DND-41 (cell line): ENCODE measurements around the gene SZRD1.

ENCODE experiments used
- ATAC-seq: fragments of 200-7000 bp; cut with Tn5 transposase; 3 replicates; pipeline ENCODE4 v1.9.1; 2021; ENCODE audit warnings: low read depth; ENCODE audit not compliant: insufficient read depth
- DNase-seq: peaks from one replicate; pipeline ENCODE4 v3.0.0-alpha.2; 2020
- H2AFZ ChIP-seq: 2 replicates; pipeline ENCODE4 v1.6.0; 2012; ENCODE audit warnings: low read depth, low read length
- H3K27ac ChIP-seq: 2 replicates; pipeline ENCODE4 v1.5.1; 2012; ENCODE audit warnings: low read length, inconsistent platforms
- H3K27me3 ChIP-seq: fragments of 200-600 bp; sonication (generic); 2 replicates; pipeline ENCODE4 v1.6.0; 2012; ENCODE audit warnings: low read length, mild to moderate bottlenecking, inconsistent platforms; ENCODE audit not compliant: insufficient read depth, poor library complexity
- H3K36me3 ChIP-seq: 2 replicates; pipeline ENCODE4 v1.5.1; 2012; ENCODE audit warnings: low read length, inconsistent platforms; ENCODE audit not compliant: insufficient read depth
- H3K4me1 ChIP-seq: 2 replicates; pipeline ENCODE4 v1.5.1; 2012; ENCODE audit warnings: mild to moderate bottlenecking, low read length; ENCODE audit not compliant: insufficient read depth
- H3K4me2 ChIP-seq: 2 replicates; pipeline ENCODE4 v1.6.0; 2012; ENCODE audit warnings: mild to moderate bottlenecking, moderate library complexity, low read length, inconsistent platforms; ENCODE audit not compliant: insufficient read depth
- H3K4me3 ChIP-seq, 2 experiments: fragments of 200-600 bp in 1 of 2; shearing (Covaris generic) in 1 of 2; 2 replicates each; pipeline ENCODE4 v1.5.1; 2012 to 2016; ENCODE audit warnings: inconsistent platforms in 2 of 2, low read length in 2 of 2, mild to moderate bottlenecking in 2 of 2, low read depth in 1 of 2, moderate library complexity in 1 of 2
- H3K79me2 ChIP-seq: 2 replicates; pipeline ENCODE4 v1.6.0; 2012; ENCODE audit warnings: low read length, inconsistent platforms; ENCODE audit not compliant: insufficient read depth
- H3K9ac ChIP-seq: 2 replicates; pipeline ENCODE4 v1.6.0; 2012; ENCODE audit warnings: low read depth, mild to moderate bottlenecking, inconsistent platforms, low read length, moderate library complexity
- H3K9me3 ChIP-seq: 2 replicates; pipeline ENCODE4 v1.5.1; 2012; ENCODE audit warnings: low read length, moderate library complexity, mild to moderate bottlenecking, inconsistent platforms; ENCODE audit not compliant: insufficient read depth, severe bottlenecking
- H4K20me1 ChIP-seq: 2 replicates; pipeline ENCODE4 v1.6.0; 2012; ENCODE audit warnings: low read length; ENCODE audit not compliant: insufficient read depth
- CTCF ChIP-seq: IDR thresholded peaks from 2 replicates; pipeline ENCODE4 v1.5.1; 2012; ENCODE audit warnings: borderline replicate concordance, low read length, moderate library complexity, mild to moderate bottlenecking; ENCODE audit not compliant: poor library complexity, severe bottlenecking; ENCODE audit errors: extremely low read depth
- EZH2 ChIP-seq: IDR thresholded peaks from 3 replicates; pipeline ENCODE4 v1.6.1; 2012; ENCODE audit warnings: borderline replicate concordance, low read depth, mild to moderate bottlenecking, moderate library complexity, low read length, inconsistent platforms; ENCODE audit not compliant: severe bottlenecking

SZRD1 gene

DNA sequence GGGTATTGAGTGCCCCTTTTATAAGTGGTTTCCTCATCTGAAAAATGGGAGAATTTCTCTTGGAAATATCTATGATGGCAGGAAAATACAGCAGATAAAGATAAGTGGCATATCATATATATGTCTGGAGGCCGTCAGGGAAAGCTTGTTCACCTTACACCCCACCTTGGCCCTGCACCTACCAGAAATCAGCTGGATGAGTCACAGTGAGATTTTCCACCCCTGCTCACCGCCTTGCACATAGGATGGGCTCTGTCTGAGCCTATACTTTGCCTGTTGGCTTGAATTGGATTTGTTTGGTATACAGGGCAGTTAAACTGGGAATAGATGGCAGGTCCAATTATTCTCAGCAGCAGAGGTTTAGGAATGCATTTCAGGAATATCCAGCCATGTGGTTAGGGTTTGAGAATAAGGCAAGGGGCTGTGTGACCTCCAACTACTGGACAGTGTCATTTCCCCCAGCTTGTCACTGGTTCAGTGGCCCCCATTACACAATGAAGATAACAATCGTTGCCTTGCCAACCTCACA is 70.0 kb downstream of the SZRD1 start, which contains the start of gene SPATA21:
TSS of gene SPATA21 (minus strand) at position 479 of the 529 bp plus-strand sequence. CDS start 6,053 bp downstream, outside the sequence.
- no peak within 1 kb of the TSS for H3K27ac ChIP-seq
- H3K4me3 ChIP-seq, result no peak within 1 kb of the TSS
- peaks cover 4% of the 10 kb centered on the region for H3K27me3 ChIP-seq
- H3K4me2 ChIP-seq, result no peak within 1 kb of the TSS
- no peak for DNase-seq
- H3K79me2 ChIP-seq, result peaks cover 15% of the 10 kb centered on the region
- no peaks in the 10 kb centered on the region for H4K20me1 ChIP-seq
- ATAC-seq, result no peak
- peaks cover 14% of the 10 kb centered on the region for H3K4me1 ChIP-seq
- H3K9me3 ChIP-seq, result no peaks in the 10 kb centered on the region
- H2AFZ ChIP-seq, result no peak within 1 kb of the TSS
- H3K36me3 ChIP-seq, result peaks cover 3% of the 10 kb centered on the region; the same call in 1 of the 2 replicates
- no peak within 1 kb of the TSS for H3K9ac ChIP-seq
- TF ChIP-seq EZH2, result no peak
- no peak for TF ChIP-seq CTCF

DNA sequence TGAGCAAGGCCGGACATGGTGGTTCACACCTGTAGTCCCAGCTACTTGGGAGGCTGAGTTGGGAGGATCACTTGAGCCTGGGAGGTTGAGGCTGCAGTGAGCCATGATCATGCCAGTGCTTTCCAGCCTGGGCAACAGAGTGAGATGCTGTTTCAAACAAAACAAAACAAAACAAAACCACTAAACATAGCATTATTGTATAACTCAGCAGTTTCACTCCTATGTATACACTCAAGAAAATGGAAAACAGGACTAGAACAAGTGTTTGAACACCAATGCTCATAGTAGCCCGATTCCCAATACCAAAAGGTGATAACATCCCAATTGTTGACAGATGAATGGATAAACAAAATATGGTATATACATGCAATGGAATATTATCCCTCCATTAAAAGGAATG is 71.5 kb downstream of the SZRD1 start:
- no peaks in the 10 kb centered on the region for H3K9me3 ChIP-seq
- H2AFZ ChIP-seq, result no peak overlapping the region
- peaks cover 4% of the 10 kb centered on the region for H4K20me1 ChIP-seq
- ATAC-seq (no peak), DNase-seq (no peak)
- H3K27ac ChIP-seq, result no peak overlapping the region
- no peaks in the 10 kb centered on the region for H3K27me3 ChIP-seq
- no peak overlapping the region for H3K4me2 ChIP-seq
- H3K4me1 ChIP-seq, result peaks cover 24% of the 10 kb centered on the region
- TF ChIP-seq CTCF (no peak), EZH2 (no peak)
- H3K36me3 ChIP-seq, result peaks cover 17% of the 10 kb centered on the region
- H3K9ac ChIP-seq, result no peak overlapping the region
- H3K4me3 ChIP-seq, result no peak overlapping the region
- peaks cover 30% of the 10 kb centered on the region for H3K79me2 ChIP-seq

DNA sequence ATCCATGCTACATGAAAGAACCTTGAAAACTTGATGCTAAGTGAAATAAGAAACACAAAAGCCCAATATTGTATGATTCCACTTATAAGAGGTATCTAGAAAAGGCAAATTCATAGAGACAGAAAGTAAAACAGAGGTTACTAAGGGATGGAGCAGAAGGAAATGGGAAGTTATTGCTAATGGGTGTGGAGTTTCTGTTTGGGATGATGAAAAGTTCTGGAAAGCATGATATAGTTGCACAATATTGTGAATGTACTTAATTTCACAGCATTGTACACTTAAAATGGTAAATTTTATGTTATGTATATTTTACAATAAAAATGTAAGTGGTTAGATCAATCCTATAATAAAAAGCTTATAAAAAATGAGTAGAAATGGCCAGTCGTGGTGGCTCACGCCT is 71.9 kb downstream of the SZRD1 start:
- Histone ChIP-seq H3K79me2 (peaks cover 34% of the 10 kb centered on the region), H3K9me3 (no peaks in the 10 kb centered on the region), H4K20me1 (peaks cover 4% of the 10 kb centered on the region), H3K36me3 (peaks cover 21% of the 10 kb centered on the region), H3K9ac (no peak overlapping the region), H2AFZ (no peak overlapping the region), H3K27ac (no peak overlapping the region), H3K27me3 (no peaks in the 10 kb centered on the region), H3K4me2 (no peak overlapping the region), H3K4me1 (peaks cover 24% of the 10 kb centered on the region), H3K4me3 (no peak overlapping the region)
- ATAC-seq (no peak), DNase-seq (no peak)
- no peak for TF ChIP-seq CTCF
- no peak for TF ChIP-seq EZH2

DNA sequence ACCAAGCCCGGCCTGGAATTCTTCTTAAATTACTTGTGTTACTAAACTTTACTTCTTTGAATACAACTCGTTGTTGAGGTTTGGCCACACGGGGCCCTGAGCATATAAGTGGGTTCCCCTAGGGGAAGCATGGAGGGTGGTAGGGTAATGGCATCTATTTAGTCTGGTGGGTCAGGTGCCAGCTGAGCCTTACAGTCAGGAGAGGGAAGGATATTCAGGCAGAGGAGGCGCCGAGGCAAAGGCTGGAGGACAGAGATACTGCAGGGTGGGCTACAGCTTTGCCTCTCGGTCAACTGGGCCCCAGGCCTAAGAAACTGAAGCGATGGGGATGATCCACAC is 73.1 kb downstream of the SZRD1 start:
- peak overlapping the region; percentile 88 for H3K9ac ChIP-seq
- H2AFZ ChIP-seq, result peak overlapping the region; percentile 88
- H4K20me1 ChIP-seq, result peaks cover 7% of the 10 kb centered on the region
- DNase-seq, result no peak
- H3K4me1 ChIP-seq, result peaks cover 24% of the 10 kb centered on the region
- TF ChIP-seq CTCF (no peak), EZH2 (no peak)
- H3K4me2 ChIP-seq, result peak overlapping the region; percentile 90
- H3K4me3 ChIP-seq, result peak overlapping the region in 1 of 2 experiments; percentile 95; a peak in 2 of 4 replicates
- H3K9me3 ChIP-seq, result no peaks in the 10 kb centered on the region
- H3K27ac ChIP-seq, result peak overlapping the region; percentile 91
- peaks cover 31% of the 10 kb centered on the region for H3K36me3 ChIP-seq
- ATAC-seq, result peak; percentile 55
- peaks cover 43% of the 10 kb centered on the region for H3K79me2 ChIP-seq
- no peaks in the 10 kb centered on the region for H3K27me3 ChIP-seq
